Loucy (cell line): ENCODE measurements around the gene JDP2.

ENCODE experiments used
- H2AFZ ChIP-seq: fragments of 200-600 bp; sonication (generic); 2 replicates; pipeline ENCODE4 v1.6.0; 2016; ENCODE audit warnings: antibody characterized with exemption, mild to moderate bottlenecking, low read length, moderate library complexity
- H3F3A ChIP-seq: fragments of 200-600 bp; 2 replicates; pipeline ENCODE4 v1.6.0; 2016; ENCODE audit warnings: antibody characterized with exemption, low read depth, mild to moderate bottlenecking
- H3K27me3 ChIP-seq: fragments of 200-600 bp; sonication (generic); 2 replicates; pipeline ENCODE4 v1.6.1; 2014; ENCODE audit warnings: low read length, mild to moderate bottlenecking; ENCODE audit not compliant: insufficient read depth, poor library complexity, severe bottlenecking
- H3K36me3 ChIP-seq: fragments of 200-600 bp; sonication (generic); 2 replicates; pipeline ENCODE4 v1.6.1; 2016; ENCODE audit warnings: low read length; ENCODE audit not compliant: insufficient read depth
- H3K4me1 ChIP-seq: fragments of 200-600 bp; sonication (generic); 2 replicates; pipeline ENCODE4 v1.5.1; 2014; ENCODE audit warnings: low read length, mild to moderate bottlenecking; ENCODE audit not compliant: insufficient read depth, poor library complexity, severe bottlenecking
- H3K4me2 ChIP-seq: fragments of 200-600 bp; sonication (generic); 2 replicates; pipeline ENCODE4 v1.6.0; 2014; ENCODE audit warnings: antibody characterized with exemption, low read length, low read depth, mild to moderate bottlenecking; ENCODE audit not compliant: poor library complexity, severe bottlenecking
- H3K4me3 ChIP-seq: fragments of 200-600 bp; sonication (generic); 2 replicates; pipeline ENCODE4 v1.5.1; 2014; ENCODE audit warnings: low read length, mild to moderate bottlenecking, mixed read lengths; ENCODE audit not compliant: poor library complexity, severe bottlenecking
- H3K79me2 ChIP-seq: fragments of 200-600 bp; sonication (generic); 2 replicates; pipeline ENCODE4 v1.6.1; 2014; ENCODE audit warnings: low read length; ENCODE audit not compliant: insufficient read depth
- H3K9ac ChIP-seq: fragments of 200-600 bp; sonication (generic); 2 replicates; pipeline ENCODE4 v1.6.0; 2014; ENCODE audit warnings: mild to moderate bottlenecking, low read depth, low read length, moderate library complexity; ENCODE audit not compliant: poor library complexity, severe bottlenecking
- H3K9me2 ChIP-seq: fragments of 200-600 bp; sonication (generic); replicated peaks from 2 replicates; pipeline ENCODE4 v1.6.1; 2016; ENCODE audit warnings: low read depth, low read length, mixed read lengths
- H3K9me3 ChIP-seq: fragments of 200-600 bp; sonication (generic); 2 replicates; pipeline ENCODE4 v1.6.1; 2014; ENCODE audit warnings: mild to moderate bottlenecking, antibody characterized with exemption, low read length, low read depth; ENCODE audit not compliant: insufficient read depth
- H4K20me1 ChIP-seq: fragments of 200-600 bp; sonication (generic); 2 replicates; pipeline ENCODE4 v1.6.0; 2014; ENCODE audit warnings: antibody characterized with exemption, low read length, mild to moderate bottlenecking; ENCODE audit not compliant: insufficient read depth, poor library complexity, severe bottlenecking
- CTCF ChIP-seq: fragments of 200-600 bp; sonication (generic); conservative IDR thresholded peaks from 2 replicates; pipeline ENCODE4 v1.5.1; 2014; ENCODE audit warnings: mild to moderate bottlenecking, antibody characterized with exemption, low read length
- EZH2phosphoT487 ChIP-seq: fragments of 200-600 bp; IDR thresholded peaks from 2 replicates; pipeline ENCODE4 v1.6.1; 2018; ENCODE audit warnings: antibody characterized with exemption, mild to moderate bottlenecking, moderate library complexity, borderline replicate concordance

Gene JDP2

GRCh38 chr14:75511201-75511600, 83.4 kb downstream of the JDP2 start:
- Histone ChIP-seq H3K9ac (no peak overlapping the region), H3K4me2 (no peak overlapping the region), H2AFZ (no peak overlapping the region), H3F3A (peaks cover 13% of the 10 kb centered on the region; the same call in 1 of the 2 replicates), H3K27me3 (no peaks in the 10 kb centered on the region), H3K79me2 (no peaks in the 10 kb centered on the region), H3K4me1 (peaks cover 26% of the 10 kb centered on the region), H3K9me2 (no peaks in the 10 kb centered on the region), H4K20me1 (no peaks in the 10 kb centered on the region), H3K36me3 (no peaks in the 10 kb centered on the region), H3K4me3 (no peak overlapping the region), H3K9me3 (0 out of 2 replicates have a peak, but pooled peaks cover 4% of the 10 kb centered on the region)
- TF ChIP-seq CTCF (no peak), EZH2phosphoT487 (no peak)

GRCh38 chr14:75513911-75514672, 86.3 kb downstream of the JDP2 start:
- 0 out of 2 replicates have a peak, but pooled peaks cover 4% of the 10 kb centered on the region for H3K9me3 ChIP-seq
- no peaks in the 10 kb centered on the region for H3K36me3 ChIP-seq
- no peak for TF ChIP-seq CTCF
- no peak for TF ChIP-seq EZH2phosphoT487
- H3K27me3 ChIP-seq: no peaks in the 10 kb centered on the region
- no peaks in the 10 kb centered on the region for H4K20me1 ChIP-seq
- peaks cover 33% of the 10 kb centered on the region for H3K4me1 ChIP-seq
- H3K9me2 ChIP-seq: no peaks in the 10 kb centered on the region
- no peaks in the 10 kb centered on the region for H3K79me2 ChIP-seq
- H2AFZ ChIP-seq: no peak overlapping the region
- peaks cover 13% of the 10 kb centered on the region; the same call in 1 of the 2 replicates for H3F3A ChIP-seq
- peak overlapping the region; percentile 74 for H3K4me3 ChIP-seq
- H3K9ac ChIP-seq: peak overlapping the region; percentile 78
- H3K4me2 ChIP-seq: peak overlapping the region; percentile 88

GRCh38 chr14:75514673-75515628, 87.1 kb downstream of the JDP2 start:
- no peaks in the 10 kb centered on the region for H3K27me3 ChIP-seq
- no peaks in the 10 kb centered on the region for H3K9me2 ChIP-seq
- H3K9ac ChIP-seq: peak overlapping the region; percentile 78
- no peaks in the 10 kb centered on the region for H3K36me3 ChIP-seq
- peaks cover 13% of the 10 kb centered on the region; the same call in 1 of the 2 replicates for H3F3A ChIP-seq
- H3K4me2 ChIP-seq: peak overlapping the region; percentile 88
- no peaks in the 10 kb centered on the region for H3K79me2 ChIP-seq
- H3K9me3 ChIP-seq: 0 out of 2 replicates have a peak, but pooled peaks cover 4% of the 10 kb centered on the region
- peaks cover 33% of the 10 kb centered on the region for H3K4me1 ChIP-seq
- TF ChIP-seq CTCF (peak; percentile 61), EZH2phosphoT487 (no peak)
- no peaks in the 10 kb centered on the region for H4K20me1 ChIP-seq
- peak overlapping the region; percentile 74 for H3K4me3 ChIP-seq
- H2AFZ ChIP-seq: peak overlapping the region; percentile 97
